Karpas-422 (cell line): ENCODE data around the gene EYA4. TPM values are rescaled to one million over a fixed set of nuclear protein-coding genes. Genes with fewer than 3 reads are reported as not detected.

Experiments used
- DNase-seq: peaks from one replicate; pipeline ENCODE4 v3.0.0-alpha.2; 2015
- H2AFZ ChIP-seq: fragments of 200-600 bp; sonication (generic); 2 replicates; pipeline ENCODE4 v1.6.1; 2014; ENCODE audit warnings: antibody characterized with exemption, low read length, mixed read lengths
- H3K27ac ChIP-seq: fragments of 200-600 bp; sonication (generic); 2 replicates; pipeline ENCODE4 v1.5.1; 2014; ENCODE audit warnings: mild to moderate bottlenecking, low read length, moderate library complexity
- H3K27me3 ChIP-seq: fragments of 200-600 bp; sonication (generic); 2 replicates; pipeline ENCODE4 v1.6.1; 2014; ENCODE audit warnings: low read length, mixed read lengths
- H3K36me3 ChIP-seq: fragments of 200-600 bp; sonication (generic); 2 replicates; pipeline ENCODE4 v1.6.1; 2014; ENCODE audit warnings: low read length, mixed read lengths; ENCODE audit not compliant: insufficient read depth
- H3K4me1 ChIP-seq: fragments of 200-600 bp; sonication (generic); 2 replicates; pipeline ENCODE4 v1.6.1; 2014; ENCODE audit warnings: mild to moderate bottlenecking, low read length, mixed read lengths
- H3K4me2 ChIP-seq: fragments of 200-600 bp; sonication (generic); 2 replicates; pipeline ENCODE4 v1.6.1; 2014; ENCODE audit warnings: low read length, low read depth, mild to moderate bottlenecking; ENCODE audit not compliant: poor library complexity, severe bottlenecking
- H3K4me3 ChIP-seq: fragments of 200-600 bp; sonication (generic); 2 replicates; pipeline ENCODE4 v1.5.1; 2014; ENCODE audit warnings: mild to moderate bottlenecking, antibody characterized with exemption, low read length, mixed read lengths
- H3K79me2 ChIP-seq: fragments of 200-600 bp; sonication (generic); 2 replicates; pipeline ENCODE4 v1.6.1; 2014; ENCODE audit warnings: mild to moderate bottlenecking, low read length, mixed read lengths
- H3K9ac ChIP-seq: fragments of 200-600 bp; sonication (generic); 2 replicates; pipeline ENCODE4 v1.6.0; 2014; ENCODE audit warnings: low read length
- H3K9me2 ChIP-seq: fragments of 200-600 bp; sonication (generic), shearing (Covaris generic); replicated peaks from 2 replicates; pipeline ENCODE4 v1.6.0; 2014; ENCODE audit warnings: mild to moderate bottlenecking, low read length, moderate library complexity; ENCODE audit not compliant: insufficient read depth
- H3K9me3 ChIP-seq: fragments of 300-700, 200-600 bp; sonication (generic); 2 replicates; pipeline ENCODE4 v1.6.1; 2014; ENCODE audit warnings: low read length, mixed read lengths
- H4K20me1 ChIP-seq: fragments of 200-600 bp; sonication (generic); 2 replicates; pipeline ENCODE4 v1.6.1; 2014; ENCODE audit warnings: mild to moderate bottlenecking, antibody characterized with exemption, low read length, low read depth; ENCODE audit not compliant: insufficient read depth
- total RNA-seq: library from RNA; depleted of rRNA; stranded (reverse); fragments of >200 nt; shearing (Covaris generic); gene quantifications from 2 replicates; pipeline ENCODE4 v1.2.3, GENCODE V29; 2014; ENCODE audit warnings: low replicate concordance

Gene EYA4
- total RNA-seq, 1 experiment from 2014 or later, result not detected

GRCh38 chr6:133424359-133424758 lies 183.2 kb downstream of the EYA4 start:
- H2AFZ ChIP-seq, result no peak overlapping the region
- no peaks in the 10 kb centered on the region for H3K36me3 ChIP-seq
- no peaks in the 10 kb centered on the region for H3K27me3 ChIP-seq
- no peak overlapping the region for H3K9ac ChIP-seq
- no peak overlapping the region for H3K4me3 ChIP-seq
- H4K20me1 ChIP-seq, result no peaks in the 10 kb centered on the region
- no peak overlapping the region for H3K4me2 ChIP-seq
- H3K9me3 ChIP-seq, result no peaks in the 10 kb centered on the region
- DNase-seq, result no peak
- H3K9me2 ChIP-seq, result no peaks in the 10 kb centered on the region
- no peak overlapping the region for H3K27ac ChIP-seq
- H3K4me1 ChIP-seq, result no peaks in the 10 kb centered on the region
- no peaks in the 10 kb centered on the region for H3K79me2 ChIP-seq

GRCh38 chr6:133426038-133426437 lies 184.9 kb downstream of the EYA4 start:
- no peak overlapping the region for H3K4me2 ChIP-seq
- no peaks in the 10 kb centered on the region for H3K9me2 ChIP-seq
- H3K9me3 ChIP-seq, result no peaks in the 10 kb centered on the region
- no peaks in the 10 kb centered on the region for H3K4me1 ChIP-seq
- no peaks in the 10 kb centered on the region for H3K36me3 ChIP-seq
- H3K4me3 ChIP-seq, result no peak overlapping the region
- no peak for DNase-seq
- no peaks in the 10 kb centered on the region for H3K27me3 ChIP-seq
- H3K27ac ChIP-seq, result no peak overlapping the region
- H4K20me1 ChIP-seq, result no peaks in the 10 kb centered on the region
- no peak overlapping the region for H3K9ac ChIP-seq
- no peak overlapping the region for H2AFZ ChIP-seq
- H3K79me2 ChIP-seq, result no peaks in the 10 kb centered on the region

DNA sequence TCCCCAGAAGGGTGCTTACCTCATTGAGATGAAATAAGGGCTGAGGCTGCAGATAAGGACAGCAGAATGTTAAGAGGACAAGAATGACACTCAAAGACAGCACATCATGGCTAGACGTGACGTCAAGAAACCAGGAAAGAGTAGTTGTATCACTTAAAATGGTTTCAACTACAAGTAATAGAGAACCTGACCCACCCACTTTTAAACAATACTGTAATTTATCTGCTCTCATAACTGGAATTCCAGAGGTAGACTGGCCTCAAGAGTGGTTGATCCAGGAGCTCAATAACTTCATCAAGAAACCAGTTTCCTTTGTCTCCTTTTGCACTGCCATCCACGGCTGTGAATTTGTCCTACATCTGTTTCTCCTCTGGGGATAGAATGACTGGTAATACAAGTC lies 187.1 kb downstream of the EYA4 start:
- Histone ChIP-seq H3K27me3 (no peaks in the 10 kb centered on the region), H3K4me1 (no peaks in the 10 kb centered on the region), H3K9ac (no peak overlapping the region), H3K9me2 (no peaks in the 10 kb centered on the region), H3K36me3 (no peaks in the 10 kb centered on the region), H2AFZ (no peak overlapping the region), H3K27ac (no peak overlapping the region), H3K4me2 (no peak overlapping the region), H3K9me3 (no peaks in the 10 kb centered on the region), H3K79me2 (no peaks in the 10 kb centered on the region), H4K20me1 (no peaks in the 10 kb centered on the region), H3K4me3 (no peak overlapping the region)
- DNase-seq, result no peak

DNA sequence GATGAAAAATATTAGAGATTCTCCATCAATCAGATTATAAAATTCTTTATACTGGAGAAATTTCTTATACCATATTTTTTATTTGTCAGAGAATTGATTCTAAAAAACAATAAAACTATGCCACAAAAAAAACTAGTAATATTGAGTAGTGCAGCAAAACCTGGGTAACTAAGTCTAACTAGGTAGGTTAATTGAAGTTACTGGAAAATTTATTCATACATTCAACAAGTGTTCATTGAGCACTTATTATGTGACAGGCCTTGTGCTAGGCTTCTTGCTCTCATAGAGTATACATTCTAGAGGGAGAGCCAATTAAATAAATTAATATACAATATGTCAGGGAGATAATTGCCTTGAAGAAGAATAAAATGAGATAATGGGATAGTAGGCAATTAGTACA lies 189.4 kb downstream of the EYA4 start:
- Histone ChIP-seq H4K20me1 (no peaks in the 10 kb centered on the region), H3K4me3 (no peak overlapping the region), H3K27me3 (no peaks in the 10 kb centered on the region), H3K27ac (no peak overlapping the region), H3K9ac (no peak overlapping the region), H2AFZ (no peak overlapping the region), H3K4me1 (no peaks in the 10 kb centered on the region), H3K79me2 (no peaks in the 10 kb centered on the region), H3K36me3 (no peaks in the 10 kb centered on the region), H3K4me2 (no peak overlapping the region), H3K9me3 (no peaks in the 10 kb centered on the region), H3K9me2 (no peaks in the 10 kb centered on the region)
- no peak for DNase-seq

DNA sequence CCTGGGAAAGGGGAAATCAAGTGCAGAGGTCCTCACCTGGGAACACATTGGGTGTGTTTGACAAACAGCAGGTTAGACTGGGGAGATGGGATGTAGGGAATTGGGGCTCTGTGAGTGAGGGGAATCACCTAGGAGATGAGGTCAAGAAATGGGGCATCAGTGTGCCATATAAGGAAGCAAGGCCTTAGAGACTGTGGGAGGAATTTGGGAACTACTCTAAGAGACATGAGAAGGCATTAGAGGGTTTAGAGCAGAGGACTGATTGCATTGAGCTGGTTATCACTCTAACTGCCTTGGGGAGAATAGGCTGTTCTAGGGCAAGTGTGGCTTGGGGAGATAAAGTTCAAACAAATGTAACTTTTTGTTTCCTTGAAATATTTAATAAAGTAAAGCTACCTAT lies 189.9 kb downstream of the EYA4 start:
- Histone ChIP-seq H3K9ac (no peak overlapping the region), H3K27ac (no peak overlapping the region), H3K36me3 (no peaks in the 10 kb centered on the region), H3K4me1 (no peaks in the 10 kb centered on the region), H4K20me1 (no peaks in the 10 kb centered on the region), H3K27me3 (no peaks in the 10 kb centered on the region), H3K9me3 (no peaks in the 10 kb centered on the region), H2AFZ (no peak overlapping the region), H3K4me3 (no peak overlapping the region), H3K4me2 (no peak overlapping the region), H3K9me2 (no peaks in the 10 kb centered on the region), H3K79me2 (no peaks in the 10 kb centered on the region)
- DNase-seq, result no peak

GRCh38 chr6:133432021-133432989 lies 191.1 kb downstream of the EYA4 start:
- no peak overlapping the region for H3K27ac ChIP-seq
- H3K27me3 ChIP-seq, result no peaks in the 10 kb centered on the region
- no peaks in the 10 kb centered on the region for H4K20me1 ChIP-seq
- H2AFZ ChIP-seq, result no peak overlapping the region
- H3K36me3 ChIP-seq, result no peaks in the 10 kb centered on the region
- no peaks in the 10 kb centered on the region for H3K9me3 ChIP-seq
- H3K9me2 ChIP-seq, result no peaks in the 10 kb centered on the region
- no peak overlapping the region for H3K4me3 ChIP-seq
- DNase-seq, result no peak
- H3K79me2 ChIP-seq, result no peaks in the 10 kb centered on the region
- H3K9ac ChIP-seq, result no peak overlapping the region
- no peaks in the 10 kb centered on the region for H3K4me1 ChIP-seq
- H3K4me2 ChIP-seq, result no peak overlapping the region

DNA sequence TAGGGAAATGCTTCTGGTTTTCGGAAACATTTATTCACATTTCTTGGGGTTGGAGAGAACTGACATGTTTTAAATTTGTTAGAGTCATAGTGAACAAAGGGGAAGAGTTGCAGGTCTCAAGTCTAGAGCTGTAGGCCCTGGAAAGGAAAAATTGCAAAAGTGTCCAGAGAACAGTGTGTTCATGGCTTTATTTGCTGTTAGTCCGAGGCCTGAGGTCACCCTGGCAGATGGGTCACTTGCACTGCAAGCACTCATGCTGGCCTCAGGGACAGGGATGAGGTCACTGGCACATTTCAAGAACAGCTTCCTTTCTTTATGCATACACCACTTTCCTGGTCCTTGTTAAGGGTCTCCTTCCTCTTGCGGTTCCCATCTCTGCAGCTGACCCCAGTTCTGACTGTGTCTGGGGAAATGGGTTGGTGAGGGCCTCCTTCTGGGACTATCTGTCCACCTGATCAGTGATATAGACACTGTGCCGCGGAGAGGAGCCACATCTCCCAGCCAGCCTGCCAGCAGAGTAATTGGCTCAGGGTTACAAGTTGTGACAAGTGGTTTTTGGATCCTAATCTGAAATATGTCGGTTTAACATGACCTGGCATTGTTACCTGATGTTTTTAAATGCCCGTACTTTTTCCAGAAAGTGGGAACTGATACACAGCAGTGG lies 194.0 kb downstream of the EYA4 start:
- H3K27me3 ChIP-seq, result no peaks in the 10 kb centered on the region
- no peaks in the 10 kb centered on the region for H4K20me1 ChIP-seq
- no peaks in the 10 kb centered on the region for H3K9me3 ChIP-seq
- no peak overlapping the region for H3K4me3 ChIP-seq
- H3K79me2 ChIP-seq, result no peaks in the 10 kb centered on the region
- H3K9ac ChIP-seq, result no peak overlapping the region
- no peak overlapping the region for H3K4me2 ChIP-seq
- no peak overlapping the region for H2AFZ ChIP-seq
- H3K36me3 ChIP-seq, result no peaks in the 10 kb centered on the region
- no peaks in the 10 kb centered on the region for H3K9me2 ChIP-seq
- no peak for DNase-seq
- no peaks in the 10 kb centered on the region for H3K4me1 ChIP-seq
- H3K27ac ChIP-seq, result no peak overlapping the region

DNA sequence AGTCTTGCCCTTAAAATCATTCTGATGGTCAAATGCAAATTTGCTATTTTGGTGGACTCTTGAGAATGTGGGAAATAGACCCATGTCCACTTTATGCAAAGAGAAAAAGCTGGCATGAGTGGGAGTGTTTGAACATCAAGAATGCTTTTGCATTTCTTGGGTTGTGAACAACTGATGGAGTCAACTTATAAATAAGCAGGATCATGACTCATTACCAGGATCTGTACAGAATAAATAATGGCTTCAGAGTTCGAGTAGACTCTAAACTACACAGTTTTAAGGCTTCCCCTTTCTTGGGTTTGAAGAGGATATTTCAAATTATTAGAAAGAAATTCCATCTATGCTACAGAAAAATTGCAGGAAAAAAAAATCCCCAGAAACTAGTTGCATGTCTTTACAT lies 195.5 kb downstream of the EYA4 start:
- Histone ChIP-seq H3K27me3 (no peaks in the 10 kb centered on the region), H3K4me2 (no peak overlapping the region), H3K36me3 (no peaks in the 10 kb centered on the region), H4K20me1 (no peaks in the 10 kb centered on the region), H2AFZ (no peak overlapping the region), H3K4me3 (no peak overlapping the region), H3K27ac (no peak overlapping the region), H3K9ac (no peak overlapping the region), H3K9me3 (no peaks in the 10 kb centered on the region), H3K79me2 (no peaks in the 10 kb centered on the region), H3K9me2 (no peaks in the 10 kb centered on the region), H3K4me1 (no peaks in the 10 kb centered on the region)
- no peak for DNase-seq
